Epithelial cell of esophagus (primary cell): ENCODE measurements around the gene RPL10L.

Experiments used
- DNase-seq: peaks from one replicate; pipeline ENCODE4 v3.0.0; 2010; ENCODE audit warnings: low read depth
- H3K4me3 ChIP-seq: 2 replicates; pipeline ENCODE4 v1.5.1; 2011; ENCODE audit warnings: mild to moderate bottlenecking, low read length, control low read depth
- CTCF ChIP-seq: IDR thresholded peaks from 2 replicates; pipeline ENCODE4 v1.5.1; 2011; ENCODE audit warnings: low read depth, mild to moderate bottlenecking, low read length, control low read depth, inconsistent platforms; ENCODE audit not compliant: insufficient read depth; ENCODE audit errors: missing control alignments

The RPL10L gene

GRCh38 chr14:46651526-46652144, at the start of gene RPL10L:
TSS of gene RPL10L (minus strand) at chr14:46651781. CDS start at chr14:46651736, 45 bp downstream.
- no peak within 1 kb of the TSS for H3K4me3 ChIP-seq
- DNase-seq, result no peak
- TF ChIP-seq CTCF, result no peak

- DNase-seq, result peak; percentile 29
- no peak for TF ChIP-seq CTCF
- H3K4me3 ChIP-seq, result no peak overlapping the region
Measured at GRCh38 chr14:46691819-46692218, 40.2 kb upstream of the RPL10L start.

- TF ChIP-seq CTCF, result no peak
- no peak overlapping the region for H3K4me3 ChIP-seq
- DNase-seq, result peak; percentile 3
Measured at GRCh38 chr14:46686652-46687051, 35.1 kb upstream of the RPL10L start.

GRCh38 chr14:46672128-46672527, 20.5 kb upstream of the RPL10L start:
- no peak overlapping the region for H3K4me3 ChIP-seq
- TF ChIP-seq CTCF, result no peak
- no peak for DNase-seq

GRCh38 chr14:46663382-46663781, 11.8 kb upstream of the RPL10L start:
- TF ChIP-seq CTCF, result no peak
- H3K4me3 ChIP-seq, result no peak overlapping the region
- no peak for DNase-seq

GRCh38 chr14:46661728-46662127, 10.1 kb upstream of the RPL10L start:
- no peak overlapping the region for H3K4me3 ChIP-seq
- DNase-seq, result peak; percentile 3
- no peak for TF ChIP-seq CTCF
